KMS-11 (cell line): ENCODE data around the gene ASPG.

Source experiments
- H2AFZ ChIP-seq: fragments of 200-600 bp; sonication (generic); 2 replicates; pipeline ENCODE4 v1.6.1; 2016; ENCODE audit warnings: antibody characterized with exemption, mixed run types, low read depth
- H3K27ac ChIP-seq: fragments of 200-600 bp; sonication (generic); 2 replicates; pipeline ENCODE4 v1.6.1; 2016; ENCODE audit warnings: mild to moderate bottlenecking, mixed run types
- H3K27me3 ChIP-seq: fragments of 200-600 bp; sonication (generic); 2 replicates; pipeline ENCODE4 v1.6.1; 2017; ENCODE audit warnings: mild to moderate bottlenecking, low read depth, mixed run types, moderate library complexity; ENCODE audit not compliant: insufficient read depth
- H3K36me3 ChIP-seq: fragments of 200-600 bp; sonication (generic); 2 replicates; pipeline ENCODE4 v1.6.1; 2017; ENCODE audit warnings: mild to moderate bottlenecking, mixed run types; ENCODE audit not compliant: insufficient read depth
- H3K4me1 ChIP-seq: fragments of 200-600 bp; sonication (generic); 2 replicates; pipeline ENCODE4 v1.6.1; 2016; ENCODE audit warnings: mild to moderate bottlenecking, low read depth, mixed run types; ENCODE audit not compliant: poor library complexity, severe bottlenecking
- H3K4me2 ChIP-seq: fragments of 200-600 bp; sonication (generic); 2 replicates; pipeline ENCODE4 v1.7.0; 2016; ENCODE audit warnings: mild to moderate bottlenecking, mixed run types
- H3K4me3 ChIP-seq: fragments of 200-600 bp; sonication (generic); IDR thresholded peaks from 2 replicates; pipeline ENCODE4 v1.6.1; 2017; ENCODE audit warnings: low read depth, low read length, mixed read lengths; ENCODE audit not compliant: insufficient read depth
- H3K79me2 ChIP-seq: fragments of 200-600 bp; sonication (generic); 2 replicates; pipeline ENCODE4 v1.6.1; 2016; ENCODE audit warnings: low read depth, mixed run types; ENCODE audit not compliant: insufficient read depth
- H3K9ac ChIP-seq: fragments of 200-600 bp; sonication (generic); 2 replicates; pipeline ENCODE4 v1.6.1; 2016; ENCODE audit warnings: mild to moderate bottlenecking, mixed run types
- H4K20me1 ChIP-seq: fragments of 200-600 bp; sonication (generic); 2 replicates; pipeline ENCODE4 v1.6.1; 2016; ENCODE audit warnings: mild to moderate bottlenecking, mixed run types; ENCODE audit not compliant: insufficient read depth
- TF ChIP-seq, protein P1 (sequence below): fragments of 200-600 bp; sonication (generic); conservative IDR thresholded peaks from 2 replicates; pipeline ENCODE4 v1.6.1; 2017; ENCODE audit warnings: low read depth, mild to moderate bottlenecking, antibody characterized with exemption, low read length, moderate library complexity, mixed read lengths

Gene ASPG

DNA sequence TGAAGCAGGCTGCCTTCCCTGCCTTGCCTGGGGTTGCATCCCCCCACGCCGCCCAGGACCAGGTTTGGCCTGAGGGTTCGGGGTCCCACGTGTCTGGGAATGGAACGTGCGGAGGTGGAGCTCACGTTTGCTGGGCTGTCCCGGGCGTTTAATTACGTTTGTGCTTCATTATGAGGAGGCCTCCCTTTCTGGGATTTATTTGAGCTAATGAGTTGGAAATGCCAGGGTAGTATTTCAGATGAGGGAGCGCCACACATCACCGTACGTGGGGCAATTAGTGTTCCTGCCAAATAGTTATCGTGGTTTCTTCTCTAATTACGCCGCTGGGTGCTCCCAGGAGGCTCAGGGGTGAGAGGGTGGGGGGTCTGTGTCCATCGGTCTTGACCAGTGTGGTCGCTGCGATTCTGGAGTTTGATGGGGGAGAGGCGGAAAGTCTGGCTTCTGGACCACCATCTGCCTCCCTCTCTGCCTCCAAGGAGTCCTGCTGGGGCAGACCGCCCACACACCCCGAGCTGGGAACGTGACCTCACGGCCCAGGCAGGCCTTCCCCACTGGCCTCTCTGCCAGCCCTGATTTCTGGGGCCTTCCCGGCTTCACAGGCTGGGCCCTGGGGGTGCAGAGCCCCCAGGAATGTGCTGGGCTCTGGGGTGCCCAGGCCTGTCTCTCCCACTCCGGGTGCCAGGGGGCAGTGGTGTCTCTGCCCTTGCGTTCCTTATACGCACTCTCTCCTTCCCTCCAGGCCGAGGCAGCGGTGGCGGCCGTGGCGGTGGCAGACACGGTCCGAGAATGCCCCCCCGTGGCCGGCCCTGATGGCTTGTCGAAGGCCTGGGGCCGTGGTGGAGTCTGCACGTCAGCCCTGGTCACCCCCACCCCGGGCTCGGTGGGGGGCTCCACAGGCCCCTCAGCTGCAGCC lies 71.8 kb downstream of the ASPG start:
- Histone ChIP-seq H3K4me1 (no peaks in the 10 kb centered on the region), H3K27ac (no peak overlapping the region), H4K20me1 (no peaks in the 10 kb centered on the region), H3K9ac (no peak overlapping the region), H3K36me3 (no peaks in the 10 kb centered on the region), H3K79me2 (no peaks in the 10 kb centered on the region), H3K27me3 (peaks cover 16% of the 10 kb centered on the region; the same call in 1 of the 2 replicates), H2AFZ (no peak overlapping the region), H3K4me2 (no peak overlapping the region), H3K4me3 (no peak overlapping the region)
- TF ChIP-seq, protein P1, sequence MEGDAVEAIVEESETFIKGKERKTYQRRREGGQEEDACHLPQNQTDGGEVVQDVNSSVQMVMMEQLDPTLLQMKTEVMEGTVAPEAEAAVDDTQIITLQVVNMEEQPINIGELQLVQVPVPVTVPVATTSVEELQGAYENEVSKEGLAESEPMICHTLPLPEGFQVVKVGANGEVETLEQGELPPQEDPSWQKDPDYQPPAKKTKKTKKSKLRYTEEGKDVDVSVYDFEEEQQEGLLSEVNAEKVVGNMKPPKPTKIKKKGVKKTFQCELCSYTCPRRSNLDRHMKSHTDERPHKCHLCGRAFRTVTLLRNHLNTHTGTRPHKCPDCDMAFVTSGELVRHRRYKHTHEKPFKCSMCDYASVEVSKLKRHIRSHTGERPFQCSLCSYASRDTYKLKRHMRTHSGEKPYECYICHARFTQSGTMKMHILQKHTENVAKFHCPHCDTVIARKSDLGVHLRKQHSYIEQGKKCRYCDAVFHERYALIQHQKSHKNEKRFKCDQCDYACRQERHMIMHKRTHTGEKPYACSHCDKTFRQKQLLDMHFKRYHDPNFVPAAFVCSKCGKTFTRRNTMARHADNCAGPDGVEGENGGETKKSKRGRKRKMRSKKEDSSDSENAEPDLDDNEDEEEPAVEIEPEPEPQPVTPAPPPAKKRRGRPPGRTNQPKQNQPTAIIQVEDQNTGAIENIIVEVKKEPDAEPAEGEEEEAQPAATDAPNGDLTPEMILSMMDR, result no peak

DNA sequence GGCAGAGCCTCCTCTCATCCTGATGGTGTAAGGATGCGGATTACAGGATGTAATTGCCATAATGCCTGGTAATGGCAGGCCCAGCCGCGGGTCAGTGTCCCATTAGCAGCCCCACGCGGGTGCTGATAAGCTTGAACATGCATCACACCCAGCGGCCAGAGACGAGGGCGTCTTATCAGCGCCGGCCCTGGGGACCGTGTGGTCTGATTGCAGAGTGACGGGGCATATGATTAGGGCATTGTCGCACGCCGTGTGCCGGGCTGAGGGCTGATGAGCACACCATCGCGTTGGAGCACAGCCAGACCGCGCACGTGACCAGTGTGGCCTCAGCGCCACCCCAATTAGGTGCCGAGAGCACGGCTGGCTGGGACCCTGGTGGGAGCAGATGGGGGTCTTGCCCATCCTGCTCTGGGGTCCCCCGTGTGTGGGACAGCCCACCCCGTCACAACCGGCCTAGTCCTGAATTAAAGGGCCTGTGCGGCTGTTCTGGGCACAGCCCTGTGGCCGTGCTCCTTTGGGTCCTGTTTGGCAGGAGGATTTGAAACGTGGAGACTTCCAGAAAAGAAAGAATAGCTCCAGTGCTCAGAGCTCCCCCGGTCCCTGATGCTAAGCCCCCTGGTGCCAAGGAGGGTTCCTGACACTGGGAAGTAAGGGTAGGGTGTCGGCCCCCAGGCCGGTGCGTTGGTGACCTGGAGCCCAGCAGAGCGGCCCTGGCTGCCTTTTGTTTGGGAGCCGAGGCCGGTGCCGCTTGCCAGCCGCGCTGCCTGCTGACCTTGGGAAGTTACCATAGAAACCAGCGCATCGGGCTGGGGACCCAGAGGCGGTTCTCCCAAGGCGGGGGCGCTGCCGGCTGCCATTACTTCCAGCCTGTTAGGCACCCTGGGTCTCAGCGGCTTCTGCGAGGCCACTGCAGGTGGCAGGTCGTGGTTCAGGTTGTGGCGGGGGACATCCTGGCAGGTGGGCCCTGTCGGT lies 73.6 kb downstream of the ASPG start:
- Histone ChIP-seq H3K79me2 (no peaks in the 10 kb centered on the region), H2AFZ (no peak overlapping the region), H3K4me2 (no peak overlapping the region), H3K27ac (no peak overlapping the region), H3K36me3 (no peaks in the 10 kb centered on the region), H3K9ac (no peak overlapping the region), H3K4me3 (no peak overlapping the region), H3K27me3 (peaks cover 14% of the 10 kb centered on the region; the same call in 1 of the 2 replicates), H3K4me1 (no peaks in the 10 kb centered on the region), H4K20me1 (no peaks in the 10 kb centered on the region)
- TF ChIP-seq, protein P1, result no peak

DNA sequence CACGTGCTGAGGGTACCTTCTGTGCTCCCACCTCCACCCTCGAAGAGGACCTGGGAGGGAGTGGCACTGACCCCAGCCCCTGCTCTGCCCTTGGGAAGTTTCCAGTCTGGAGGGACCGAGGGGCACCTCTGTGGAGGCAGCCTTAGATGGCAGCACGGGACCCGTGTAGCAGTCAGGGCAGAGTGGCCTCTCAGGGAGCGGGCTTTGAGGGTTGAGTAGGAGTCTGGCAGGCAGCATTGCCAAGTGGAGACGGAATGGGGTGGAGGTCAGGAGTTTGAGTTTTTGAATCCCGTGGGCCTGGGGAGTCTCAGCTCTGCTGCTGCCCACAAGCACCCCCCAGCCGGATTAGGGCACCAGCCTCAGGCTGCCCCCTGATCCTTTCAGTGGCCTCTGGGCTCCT lies 74.5 kb downstream of the ASPG start:
- H2AFZ ChIP-seq, result no peak overlapping the region
- H4K20me1 ChIP-seq, result no peaks in the 10 kb centered on the region
- H3K4me1 ChIP-seq, result no peaks in the 10 kb centered on the region
- TF ChIP-seq, protein P1, result no peak
- no peak overlapping the region for H3K27ac ChIP-seq
- no peaks in the 10 kb centered on the region for H3K79me2 ChIP-seq
- no peak overlapping the region for H3K9ac ChIP-seq
- H3K36me3 ChIP-seq, result no peaks in the 10 kb centered on the region
- H3K27me3 ChIP-seq, result peaks cover 14% of the 10 kb centered on the region; the same call in 1 of the 2 replicates
- H3K4me2 ChIP-seq, result no peak overlapping the region
- H3K4me3 ChIP-seq, result no peak overlapping the region

DNA sequence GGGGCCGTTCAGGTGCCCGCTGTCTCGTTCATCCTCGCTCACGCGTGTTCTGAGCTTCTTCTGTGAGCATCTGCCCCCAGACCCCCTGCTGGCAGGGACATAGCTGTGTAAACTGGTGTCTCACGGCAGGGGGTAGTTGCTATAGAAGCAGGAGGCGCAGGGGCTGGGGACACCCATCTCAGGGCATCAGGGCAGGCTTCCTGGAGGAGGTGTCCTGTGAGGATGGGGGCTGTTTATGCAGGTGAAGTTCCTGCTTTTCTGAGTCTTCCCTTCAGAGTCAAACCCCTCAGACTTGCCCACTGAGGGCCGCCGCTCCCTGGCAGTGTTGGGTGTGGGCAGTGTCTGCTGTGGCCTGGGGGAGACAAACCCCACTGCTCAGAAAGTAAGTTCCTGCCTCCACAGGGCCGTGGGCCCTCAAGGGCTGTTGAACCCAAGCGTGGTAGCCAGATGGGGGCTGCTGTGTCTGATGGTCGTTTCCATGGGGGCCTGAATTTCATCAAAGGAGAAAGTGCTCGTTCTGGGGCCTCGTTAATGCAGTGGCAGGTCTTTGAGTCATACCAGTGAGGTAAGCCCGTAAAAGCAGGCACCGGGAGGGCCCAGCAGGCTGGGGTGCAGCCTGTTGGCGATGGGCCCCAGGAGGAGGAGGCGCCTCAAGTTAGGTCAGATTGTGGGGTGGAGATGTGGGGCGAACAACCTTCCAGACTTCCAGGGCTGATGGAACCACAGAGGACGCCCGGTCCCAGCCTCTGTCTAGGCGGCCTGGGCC lies 76.3 kb downstream of the ASPG start:
- Histone ChIP-seq H4K20me1 (no peaks in the 10 kb centered on the region), H3K27me3 (peaks cover 9% of the 10 kb centered on the region; the same call in 1 of the 2 replicates), H2AFZ (no peak overlapping the region), H3K9ac (no peak overlapping the region), H3K4me1 (no peaks in the 10 kb centered on the region), H3K79me2 (no peaks in the 10 kb centered on the region), H3K36me3 (no peaks in the 10 kb centered on the region), H3K4me3 (no peak overlapping the region), H3K4me2 (no peak overlapping the region), H3K27ac (no peak overlapping the region)
- TF ChIP-seq, protein P1, result no peak
